GM20431 (cell line): ENCODE measurements around the gene SHB.

Source experiments
- in situ Hi-C: fragments of 300-500 bp; cut with MseI, MboI; formaldehyde crosslinking; loops from one replicate; pipeline ENCODE4 v1.15.0; 2020; ENCODE audit warnings: low sequenced_read_pairs; ENCODE audit not compliant: unreplicated experiment

Gene SHB

GRCh38 chr9:38030658-38031057, 38.4 kb downstream of the SHB start:
- in situ Hi-C loops: no loop called here

DNA sequence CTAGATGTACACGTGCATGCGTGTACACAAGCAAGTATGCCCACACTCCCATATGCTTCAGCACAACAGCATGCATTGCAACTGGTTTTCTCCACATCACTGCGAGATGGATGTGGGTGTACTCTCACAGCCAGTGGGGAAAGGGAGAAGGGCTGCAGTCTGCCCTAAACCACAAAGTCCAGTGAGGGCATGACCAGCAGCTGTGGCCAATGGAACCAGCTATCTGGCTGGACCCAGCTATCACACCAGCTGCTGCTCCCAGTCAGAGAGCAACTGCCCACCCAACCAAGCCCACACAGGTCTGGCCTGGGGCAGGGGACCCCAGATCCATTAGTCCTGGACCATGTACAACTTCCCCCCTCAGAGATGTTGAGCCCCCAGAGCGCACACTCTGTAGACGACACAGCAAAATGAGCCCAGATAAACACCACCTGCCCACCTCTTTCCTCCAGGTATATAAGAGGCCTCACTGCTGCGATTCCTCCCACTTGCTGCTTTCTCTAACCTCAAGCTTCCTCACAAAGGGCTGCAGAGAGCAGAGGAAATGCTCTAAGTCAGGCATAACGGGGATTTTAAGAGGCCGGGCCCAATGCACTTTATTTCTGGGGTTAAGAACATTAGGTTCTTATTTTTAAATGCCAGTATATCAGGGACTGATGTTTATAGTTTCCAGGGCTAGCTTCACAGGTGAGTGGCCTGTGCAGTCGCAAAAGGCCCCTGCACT, 39.0 kb downstream of the SHB start:
- in situ Hi-C loops: no loop called here

- in situ Hi-C loops: no loop called here
Measured at GRCh38 chr9:38027714-38028113, 41.3 kb downstream of the SHB start.

DNA sequence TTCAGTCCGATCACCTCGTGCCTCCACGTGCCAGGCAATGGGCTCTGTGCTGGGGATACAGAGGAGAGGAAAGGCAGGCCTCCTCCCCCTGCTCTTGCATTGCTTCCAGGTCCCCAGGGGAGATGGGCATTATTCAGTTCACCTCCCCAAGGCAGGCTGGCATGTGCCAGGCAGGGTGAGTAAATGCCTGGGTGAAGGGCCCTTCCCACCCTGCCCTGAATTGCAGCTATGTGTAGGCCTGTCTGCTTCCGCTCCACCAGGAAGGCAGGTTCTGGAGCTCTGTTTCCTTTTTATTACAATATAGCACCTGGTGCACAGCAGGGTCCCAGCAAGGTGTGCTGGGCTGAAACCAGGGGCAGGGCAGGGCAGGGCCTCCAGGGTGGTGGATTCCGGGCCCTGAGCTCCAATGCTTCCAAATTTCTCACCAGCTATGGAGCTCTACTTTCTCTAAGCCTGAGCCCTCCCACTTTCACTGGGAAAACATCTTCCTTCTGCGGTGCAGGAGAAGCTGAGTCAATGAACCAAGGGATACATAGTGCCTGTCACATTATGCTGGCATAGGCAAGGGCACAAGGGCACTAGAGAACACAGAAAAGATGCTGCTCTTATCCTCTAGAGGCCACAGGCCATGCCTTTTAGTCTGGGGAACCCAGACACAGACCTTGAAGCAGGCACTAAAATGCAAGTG, 42.0 kb downstream of the SHB start:
- in situ Hi-C loops: no loop called here

DNA sequence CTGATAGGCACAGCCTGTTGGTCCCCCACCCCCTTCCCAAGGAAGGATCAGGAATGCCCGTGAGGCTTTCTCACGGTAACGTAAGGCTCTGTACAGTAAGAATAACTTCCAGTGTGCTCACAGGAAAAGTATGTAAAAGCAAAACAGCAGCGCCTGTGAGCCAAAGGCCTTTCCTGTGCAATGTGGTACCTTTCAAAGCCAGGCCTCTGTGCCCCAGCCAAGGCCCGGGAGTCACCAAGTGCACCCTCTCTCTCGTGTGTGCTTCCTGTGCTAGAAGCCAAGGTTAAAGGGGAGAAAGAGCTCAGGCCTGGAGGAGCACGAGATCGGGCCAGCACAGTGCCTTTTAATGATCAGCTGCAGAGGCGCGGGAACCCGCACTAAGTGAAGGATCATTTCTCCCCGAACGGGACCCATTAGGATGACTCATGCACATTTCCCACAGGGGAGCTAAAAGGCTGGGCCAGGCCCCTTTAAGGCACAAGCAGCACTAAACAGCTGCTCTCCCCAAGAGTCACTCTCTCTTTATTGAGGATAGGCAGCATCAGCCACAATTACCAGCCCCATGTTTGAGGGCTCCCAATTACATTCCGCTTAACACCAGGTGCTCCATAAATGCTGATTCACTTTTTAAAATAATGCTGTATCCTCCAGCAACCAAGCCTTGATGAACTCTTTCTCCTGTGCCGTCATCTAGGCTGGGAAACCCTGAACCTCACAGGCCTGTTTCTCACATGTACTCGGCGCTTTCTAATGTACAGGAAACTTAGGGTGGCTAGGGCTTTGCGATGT, 42.8 kb downstream of the SHB start:
- in situ Hi-C loops: no loop called here

- in situ Hi-C loops: no loop called here
Measured at GRCh38 chr9:38025166-38025565, 43.9 kb downstream of the SHB start.

GRCh38 chr9:38024036-38024681, 44.9 kb downstream of the SHB start:
- in situ Hi-C loops: no loop called here

GRCh38 chr9:38023661-38024035, 45.4 kb downstream of the SHB start:
- in situ Hi-C loops: no loop called here

GRCh38 chr9:38022995-38023394, 46.0 kb downstream of the SHB start:
- in situ Hi-C loops: no loop called here

GRCh38 chr9:38022203-38022895, 46.7 kb downstream of the SHB start:
- in situ Hi-C loops: no loop called here

- in situ Hi-C loops: no loop called here
Measured at GRCh38 chr9:38020151-38021076, 48.6 kb downstream of the SHB start.

GRCh38 chr9:38019731-38020130, 49.3 kb downstream of the SHB start:
- in situ Hi-C loops: no loop called here

GRCh38 chr9:38018958-38019602, 49.9 kb downstream of the SHB start:
- in situ Hi-C loops: no loop called here

- in situ Hi-C loops: no loop called here
Measured at GRCh38 chr9:38018241-38018957, 50.6 kb downstream of the SHB start.

GRCh38 chr9:38017885-38018186, 51.2 kb downstream of the SHB start:
- in situ Hi-C loops: no loop called here

GRCh38 chr9:38017149-38017884, 51.7 kb downstream of the SHB start:
- in situ Hi-C loops: no loop called here

- in situ Hi-C loops: no loop called here
Measured at GRCh38 chr9:38016375-38017135, 52.5 kb downstream of the SHB start.
